HCT116 (cell line): Measurements from ENCODE around the gene PDE1C. TPM values are rescaled to one million over a fixed set of nuclear protein-coding genes. Genes with fewer than 3 reads are reported as not detected.

ENCODE experiments used
- ATAC-seq: fragments of 200-7000 bp; cut with Tn5 transposase; 2 replicates; pipeline ENCODE4 v1.9.1; 2020; ENCODE audit warnings: mild to moderate bottlenecking, moderate library complexity
- BruUV-seq: library from RNA; stranded (reverse); fragments of 400-500 nt; replicated peaks from 2 replicates; lab custom pipeline; 2021; lab: Mats Ljungman, UMichigan
- CTCF ChIA-PET: fragments of 300-600 bp; sonication (Branson Sonifier 250); formaldehyde crosslinking; loops from one replicate; lab custom pipeline; 2021; ENCODE audit warnings: antibody characterized with exemption; lab: Charles Lee
- POLR2A ChIA-PET: fragments of 300-600, 350-600 bp; sonication (Branson Sonifier 250); formaldehyde crosslinking; loops from one replicate; lab custom pipeline; 2021; ENCODE audit warnings: antibody characterized with exemption; lab: Charles Lee
- RAD21 ChIA-PET, 2 experiments: fragments of 300-600 bp; sonication (Branson Sonifier 250); formaldehyde crosslinking; loops; one replicate each; lab custom pipeline; 2023; ENCODE audit warnings: low total read pairs in 2 of 2; ENCODE audit not compliant: uncharacterized antibody in 2 of 2, unreplicated experiment in 2 of 2, low non-redundant PET in 1 of 2; lab: Charles Lee
- DNase-seq: peaks from one replicate; pipeline ENCODE4 v3.0.0-alpha.2; 2010; ENCODE audit warnings: low read depth, low spot score
- H2AFZ ChIP-seq: fragments of 200-600 bp; shearing (Covaris generic), sonication (generic); 2 replicates; pipeline ENCODE4 v1.6.1; 2017; ENCODE audit warnings: low read depth, mixed run types, mixed read lengths, antibody characterized with exemption, low read length; ENCODE audit not compliant: poor library complexity, severe bottlenecking
- H3K27ac ChIP-seq: 2 replicates; pipeline ENCODE4 v1.5.1; 2012; ENCODE audit warnings: low read depth, low read length
- H3K27me3 ChIP-seq: fragments of 200-600 bp; sonication (generic); 2 replicates; pipeline ENCODE4 v1.6.1; 2016; ENCODE audit warnings: mixed run types, low read length, mixed read lengths; ENCODE audit not compliant: insufficient read depth
- H3K36me3 ChIP-seq, 2 experiments: fragments of 200-500 bp in 1 of 2; fragments of 200-600 bp in 1 of 2; sonication (Bioruptor generic) in 1 of 2; sonication (generic) in 1 of 2; 2 replicates each; pipeline versions ENCODE4 v1.5.1 to v1.6.1; 2014 to 2016; ENCODE audit warnings: low read length in 2 of 2, inconsistent platforms in 1 of 2, mixed read lengths in 1 of 2, mixed run types in 1 of 2; ENCODE audit not compliant: insufficient read depth in 2 of 2, control insufficient read depth in 1 of 2
- H3K4me1 ChIP-seq, 2 experiments: fragments of 200-600 bp in 1 of 2; sonication (generic) in 1 of 2; 2 replicates each; pipeline versions ENCODE4 v1.5.1 to v1.6.1; 2012 to 2017; ENCODE audit warnings: low read length in 2 of 2, inconsistent platforms in 1 of 2, mild to moderate bottlenecking in 1 of 2, mixed read lengths in 1 of 2, mixed run types in 1 of 2, moderate library complexity in 1 of 2; ENCODE audit not compliant: insufficient read depth in 2 of 2, control insufficient read depth in 1 of 2
- H3K4me2 ChIP-seq: fragments of 200-600 bp; sonication (generic); 2 replicates; pipeline ENCODE4 v1.6.1; 2017; ENCODE audit warnings: mixed run types, low read length, mixed read lengths
- H3K4me3 ChIP-seq, 2 experiments: fragments of 200-600 bp in 1 of 2; sonication (generic) in 1 of 2; replicated peaks in 1 of 2; 2 replicates each; pipeline ENCODE4 v1.5.1; 2011 to 2016; ENCODE audit warnings: low read length in 2 of 2, control low read depth in 1 of 2, low read depth in 1 of 2, mild to moderate bottlenecking in 1 of 2, mixed read lengths in 1 of 2, mixed run types in 1 of 2
- H3K79me2 ChIP-seq: fragments of 200-600 bp; sonication (generic); 2 replicates; pipeline ENCODE4 v1.6.1; 2017; ENCODE audit warnings: mild to moderate bottlenecking, mixed run types, low read length, moderate library complexity, mixed read lengths; ENCODE audit not compliant: insufficient read depth
- H3K9ac ChIP-seq: fragments of 200-600 bp; sonication (generic); 2 replicates; pipeline ENCODE4 v1.6.1; 2016; ENCODE audit warnings: low read length, mixed read lengths
- H3K9me2 ChIP-seq: fragments of 200-600 bp; sonication (generic), shearing (Covaris generic); 2 replicates; pipeline ENCODE4 v1.6.1; 2017; ENCODE audit warnings: mixed run types, mild to moderate bottlenecking, moderate library complexity; ENCODE audit not compliant: insufficient read depth
- H3K9me3 ChIP-seq, 2 experiments: fragments of 200-500 bp in 1 of 2; fragments of 200-600 bp in 1 of 2; sonication (Bioruptor generic) in 1 of 2; sonication (generic) in 1 of 2; 2 replicates each; pipeline ENCODE4 v1.6.1; 2014 to 2017; ENCODE audit warnings: low read length in 2 of 2, mixed read lengths in 2 of 2, inconsistent platforms in 1 of 2, low read depth in 1 of 2, mild to moderate bottlenecking in 1 of 2, mixed run types in 1 of 2, moderate library complexity in 1 of 2; ENCODE audit not compliant: control insufficient read depth in 1 of 2, insufficient read depth in 1 of 2
- H4K20me1 ChIP-seq: fragments of 200-600 bp; sonication (generic), shearing (Covaris generic); 2 replicates; pipeline ENCODE4 v1.6.1; 2017; ENCODE audit warnings: mixed run types, mild to moderate bottlenecking, moderate library complexity; ENCODE audit not compliant: insufficient read depth
- CBX3 ChIP-seq: IDR thresholded peaks from 2 replicates; pipeline ENCODE4 v1.6.1; 2012; ENCODE audit warnings: low read depth
- CEBPB ChIP-seq: IDR thresholded peaks from 2 replicates; pipeline ENCODE4 v1.6.1; 2012; ENCODE audit warnings: low read depth
- EGR1 ChIP-seq: IDR thresholded peaks from 2 replicates; pipeline ENCODE4 v1.6.1; 2012; ENCODE audit warnings: low read depth
- EZH2 ChIP-seq: fragments of 200-600 bp; sonication (generic); IDR thresholded peaks from 2 replicates; pipeline ENCODE4 v1.6.1; 2017; ENCODE audit warnings: antibody characterized with exemption, mixed run types
- EZH2phosphoT487 ChIP-seq: fragments of 200-600 bp; IDR thresholded peaks from 2 replicates; pipeline ENCODE4 v1.6.1; 2018; ENCODE audit warnings: antibody characterized with exemption, borderline replicate concordance
- POLR2AphosphoS5 ChIP-seq: IDR thresholded peaks from 2 replicates; pipeline ENCODE4 v1.6.1; 2011; ENCODE audit warnings: mild to moderate bottlenecking, low read depth, low read length, moderate library complexity
- RAD21 ChIP-seq: IDR thresholded peaks from 2 replicates; pipeline ENCODE4 v1.6.1; 2012; ENCODE audit warnings: low read depth, mild to moderate bottlenecking
- SP1 ChIP-seq: IDR thresholded peaks from 2 replicates; pipeline ENCODE4 v1.6.1; 2012; ENCODE audit warnings: low read depth
- SRF ChIP-seq: IDR thresholded peaks from 2 replicates; pipeline ENCODE4 v1.6.1; 2012; ENCODE audit warnings: low read depth
- intact Hi-C: fragments of 100-400 bp; cut with micrococcal nuclease; formaldehyde crosslinking; loops from 2 replicates; pipeline ENCODE4 v1.10.0; 2022
- total RNA-seq: library from RNA; stranded (reverse); gene quantifications from one replicate; pipeline ENCODE4 v1.2.1, GENCODE V29; 2021; ENCODE audit not compliant: unreplicated experiment
- TF ChIP-seq, protein P1 (sequence below): IDR thresholded peaks from 2 replicates; pipeline ENCODE4 v1.6.1; 2011; ENCODE audit warnings: mild to moderate bottlenecking, low read length, moderate library complexity; ENCODE audit not compliant: insufficient replicate concordance; ENCODE audit errors: extremely low read depth
- TF ChIP-seq, protein P2 (sequence below): IDR thresholded peaks from 2 replicates; pipeline ENCODE4 v1.6.1; 2012; ENCODE audit warnings: low read depth

PDE1C gene
- total RNA-seq, 1 experiment from 2014 or later = 0.17 TPM

DNA sequence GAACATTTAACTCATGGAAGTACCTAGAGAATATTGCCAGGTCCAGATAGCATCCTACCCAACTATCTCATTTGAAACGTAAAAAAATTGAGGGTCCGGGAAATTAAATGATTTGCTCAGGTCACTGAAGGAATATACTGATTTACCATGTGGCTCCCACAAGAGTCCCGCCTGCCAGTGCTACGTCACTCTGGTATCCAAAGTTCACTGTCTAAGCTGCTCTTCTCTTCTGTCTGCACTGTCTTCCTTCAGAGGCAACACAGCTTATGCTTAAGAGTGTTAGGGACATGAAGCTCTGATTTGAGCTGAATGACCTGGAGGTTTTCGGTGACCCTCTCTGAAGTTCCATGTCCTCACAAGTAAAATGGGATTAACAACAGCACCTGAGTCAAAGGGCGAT is 114.6 kb downstream of the PDE1C start (continued):
- TF ChIP-seq SRF (no peak), CBX3 (no peak)
- TF ChIP-seq, protein P1, sequence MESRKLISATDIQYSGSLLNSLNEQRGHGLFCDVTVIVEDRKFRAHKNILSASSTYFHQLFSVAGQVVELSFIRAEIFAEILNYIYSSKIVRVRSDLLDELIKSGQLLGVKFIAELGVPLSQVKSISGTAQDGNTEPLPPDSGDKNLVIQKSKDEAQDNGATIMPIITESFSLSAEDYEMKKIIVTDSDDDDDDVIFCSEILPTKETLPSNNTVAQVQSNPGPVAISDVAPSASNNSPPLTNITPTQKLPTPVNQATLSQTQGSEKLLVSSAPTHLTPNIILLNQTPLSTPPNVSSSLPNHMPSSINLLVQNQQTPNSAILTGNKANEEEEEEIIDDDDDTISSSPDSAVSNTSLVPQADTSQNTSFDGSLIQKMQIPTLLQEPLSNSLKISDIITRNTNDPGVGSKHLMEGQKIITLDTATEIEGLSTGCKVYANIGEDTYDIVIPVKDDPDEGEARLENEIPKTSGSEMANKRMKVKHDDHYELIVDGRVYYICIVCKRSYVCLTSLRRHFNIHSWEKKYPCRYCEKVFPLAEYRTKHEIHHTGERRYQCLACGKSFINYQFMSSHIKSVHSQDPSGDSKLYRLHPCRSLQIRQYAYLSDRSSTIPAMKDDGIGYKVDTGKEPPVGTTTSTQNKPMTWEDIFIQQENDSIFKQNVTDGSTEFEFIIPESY = no peak

- Histone ChIP-seq H3K27me3 (no peaks in the 10 kb centered on the region), H4K20me1 (no peaks in the 10 kb centered on the region), H3K9ac (no peak overlapping the region), H3K36me3 (no peaks in the 10 kb centered on the region), H3K4me3 (no peak overlapping the region), H3K79me2 (no peaks in the 10 kb centered on the region), H2AFZ (no peak overlapping the region), H3K4me2 (no peak overlapping the region), H3K4me1 (no peaks in the 10 kb centered on the region), H3K27ac (no peak overlapping the region), H3K9me2 (no peaks in the 10 kb centered on the region), H3K9me3 (no peaks in the 10 kb centered on the region)
- CTCF ChIA-PET = no interaction called here
- BruUV-seq = no TSS peak
- DNase-seq (no peak), ATAC-seq (no peak)
- TF ChIP-seq EGR1 = no peak
- intact Hi-C loops = no loop called here
- POLR2A ChIA-PET = no interaction called here
- RAD21 ChIA-PET = no interaction called here
Observed at GRCh38 chr7:31955021-31955420, 115.2 kb downstream of the PDE1C start.

DNA sequence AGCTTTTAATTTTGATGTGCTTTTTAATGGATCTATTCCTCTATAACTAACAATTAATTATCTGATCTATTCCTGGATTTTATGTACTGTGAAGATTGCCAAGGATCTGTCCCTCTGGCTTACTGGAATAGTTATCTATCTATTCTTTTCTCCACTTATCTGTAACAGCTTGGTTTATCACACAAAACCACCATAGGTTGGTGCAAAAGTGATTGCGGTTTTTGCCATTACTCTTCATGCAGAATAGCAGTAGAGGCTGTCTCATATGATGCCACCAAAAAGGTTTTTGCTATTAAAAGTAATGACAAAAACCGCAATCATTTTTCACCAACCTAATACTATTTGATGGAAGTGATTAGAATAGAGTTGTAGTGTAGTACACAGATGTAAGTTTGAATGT is 115.7 kb downstream of the PDE1C start:
- RAD21 ChIA-PET = no interaction called here
- Histone ChIP-seq H3K9me2 (no peaks in the 10 kb centered on the region), H3K27ac (no peak overlapping the region), H4K20me1 (no peaks in the 10 kb centered on the region), H2AFZ (no peak overlapping the region), H3K9me3 (no peaks in the 10 kb centered on the region), H3K79me2 (no peaks in the 10 kb centered on the region), H3K27me3 (no peaks in the 10 kb centered on the region), H3K4me3 (no peak overlapping the region), H3K9ac (no peak overlapping the region), H3K4me1 (no peaks in the 10 kb centered on the region), H3K4me2 (no peak overlapping the region), H3K36me3 (no peaks in the 10 kb centered on the region)
- DNase-seq (no peak), ATAC-seq (no peak)
- CTCF ChIA-PET = no interaction called here
- POLR2A ChIA-PET = no interaction called here
- intact Hi-C loops = no loop called here
- BruUV-seq = no TSS peak
- no peak for TF ChIP-seq EZH2
- TF ChIP-seq CBX3 = no peak
- TF ChIP-seq, protein P1 = no peak
- no peak for TF ChIP-seq EGR1
- TF ChIP-seq SP1 = no peak
- no peak for TF ChIP-seq POLR2AphosphoS5
- no peak for TF ChIP-seq CEBPB
- TF ChIP-seq EZH2phosphoT487 = no peak
- TF ChIP-seq, protein P2, sequence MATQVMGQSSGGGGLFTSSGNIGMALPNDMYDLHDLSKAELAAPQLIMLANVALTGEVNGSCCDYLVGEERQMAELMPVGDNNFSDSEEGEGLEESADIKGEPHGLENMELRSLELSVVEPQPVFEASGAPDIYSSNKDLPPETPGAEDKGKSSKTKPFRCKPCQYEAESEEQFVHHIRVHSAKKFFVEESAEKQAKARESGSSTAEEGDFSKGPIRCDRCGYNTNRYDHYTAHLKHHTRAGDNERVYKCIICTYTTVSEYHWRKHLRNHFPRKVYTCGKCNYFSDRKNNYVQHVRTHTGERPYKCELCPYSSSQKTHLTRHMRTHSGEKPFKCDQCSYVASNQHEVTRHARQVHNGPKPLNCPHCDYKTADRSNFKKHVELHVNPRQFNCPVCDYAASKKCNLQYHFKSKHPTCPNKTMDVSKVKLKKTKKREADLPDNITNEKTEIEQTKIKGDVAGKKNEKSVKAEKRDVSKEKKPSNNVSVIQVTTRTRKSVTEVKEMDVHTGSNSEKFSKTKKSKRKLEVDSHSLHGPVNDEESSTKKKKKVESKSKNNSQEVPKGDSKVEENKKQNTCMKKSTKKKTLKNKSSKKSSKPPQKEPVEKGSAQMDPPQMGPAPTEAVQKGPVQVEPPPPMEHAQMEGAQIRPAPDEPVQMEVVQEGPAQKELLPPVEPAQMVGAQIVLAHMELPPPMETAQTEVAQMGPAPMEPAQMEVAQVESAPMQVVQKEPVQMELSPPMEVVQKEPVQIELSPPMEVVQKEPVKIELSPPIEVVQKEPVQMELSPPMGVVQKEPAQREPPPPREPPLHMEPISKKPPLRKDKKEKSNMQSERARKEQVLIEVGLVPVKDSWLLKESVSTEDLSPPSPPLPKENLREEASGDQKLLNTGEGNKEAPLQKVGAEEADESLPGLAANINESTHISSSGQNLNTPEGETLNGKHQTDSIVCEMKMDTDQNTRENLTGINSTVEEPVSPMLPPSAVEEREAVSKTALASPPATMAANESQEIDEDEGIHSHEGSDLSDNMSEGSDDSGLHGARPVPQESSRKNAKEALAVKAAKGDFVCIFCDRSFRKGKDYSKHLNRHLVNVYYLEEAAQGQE = no peak
- TF ChIP-seq RAD21 = no peak
